Measurements from ENCODE around the gene GUK1.

DNA sequence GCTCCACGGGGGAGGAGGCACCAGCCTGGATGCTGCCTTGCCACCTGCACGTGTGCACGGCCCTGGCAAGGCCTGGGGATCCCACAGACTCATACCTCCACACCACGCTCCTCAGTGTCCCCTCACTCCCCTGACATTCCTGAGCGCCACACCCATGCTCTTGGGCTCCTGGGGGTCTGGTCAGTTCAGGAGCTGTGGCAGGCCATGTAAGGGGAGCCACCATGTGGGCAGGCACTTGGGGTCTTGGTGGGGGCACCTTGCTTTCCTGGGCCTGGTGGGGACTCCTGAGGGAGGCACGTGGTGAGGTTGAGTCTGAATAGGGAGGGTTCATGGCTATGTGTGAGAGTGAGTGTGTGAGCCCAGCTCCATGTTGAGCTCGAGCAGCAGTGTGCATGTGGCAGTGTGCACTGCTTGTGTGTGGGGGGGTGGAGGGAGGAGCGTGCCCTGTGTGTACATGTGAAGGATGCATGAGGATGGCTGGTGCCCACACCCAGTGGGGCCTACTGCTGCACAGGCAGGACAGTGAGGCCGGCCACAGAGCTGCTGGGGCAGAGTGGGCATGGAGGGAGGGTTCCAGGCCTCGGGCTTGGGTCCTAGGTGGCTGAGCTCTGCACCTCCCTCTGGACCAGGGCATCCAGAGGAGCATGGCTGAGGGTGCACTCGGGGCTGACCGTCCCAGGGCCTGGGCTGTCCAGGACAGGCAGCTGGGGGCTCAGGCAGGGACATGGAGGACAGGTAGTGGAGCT is 11.3 kb downstream of the GUK1 start:
- TF ChIP-seq, protein P1, sequence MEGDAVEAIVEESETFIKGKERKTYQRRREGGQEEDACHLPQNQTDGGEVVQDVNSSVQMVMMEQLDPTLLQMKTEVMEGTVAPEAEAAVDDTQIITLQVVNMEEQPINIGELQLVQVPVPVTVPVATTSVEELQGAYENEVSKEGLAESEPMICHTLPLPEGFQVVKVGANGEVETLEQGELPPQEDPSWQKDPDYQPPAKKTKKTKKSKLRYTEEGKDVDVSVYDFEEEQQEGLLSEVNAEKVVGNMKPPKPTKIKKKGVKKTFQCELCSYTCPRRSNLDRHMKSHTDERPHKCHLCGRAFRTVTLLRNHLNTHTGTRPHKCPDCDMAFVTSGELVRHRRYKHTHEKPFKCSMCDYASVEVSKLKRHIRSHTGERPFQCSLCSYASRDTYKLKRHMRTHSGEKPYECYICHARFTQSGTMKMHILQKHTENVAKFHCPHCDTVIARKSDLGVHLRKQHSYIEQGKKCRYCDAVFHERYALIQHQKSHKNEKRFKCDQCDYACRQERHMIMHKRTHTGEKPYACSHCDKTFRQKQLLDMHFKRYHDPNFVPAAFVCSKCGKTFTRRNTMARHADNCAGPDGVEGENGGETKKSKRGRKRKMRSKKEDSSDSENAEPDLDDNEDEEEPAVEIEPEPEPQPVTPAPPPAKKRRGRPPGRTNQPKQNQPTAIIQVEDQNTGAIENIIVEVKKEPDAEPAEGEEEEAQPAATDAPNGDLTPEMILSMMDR (IDR thresholded peaks at IDR 0.05): no peak
- TF ChIP-seq POLR2A (IDR thresholded peaks at IDR 0.05): no peak
- TF ChIP-seq POLR2AphosphoS5 (IDR thresholded peaks at IDR 0.05): no peak
- TF ChIP-seq EP300 (IDR thresholded peaks at IDR 0.05): no peak

All from suprapubic skin (tissue), 4 donors.